SK-N-SH (cell line): ENCODE results near the gene ZNF487. TPM values are rescaled to one million over a fixed set of nuclear protein-coding genes. Genes with fewer than 3 reads are reported as not detected.
A peak's percentile ranks its signal among the peaks of the same experiment; 100 is the strongest.
"Not testable (repeated sequence)": the region's sequence is repeated elsewhere in the genome, so short reads cannot be mapped to it uniquely, and the experiment has no call there.

Experiments
- CTCF ChIA-PET: fragments of 300-600, 350-600 bp; formaldehyde crosslinking; extraction: SDS; loops from one replicate; lab custom pipeline; 2021; lab: Yijun Ruan, JAX
- POLR2A ChIA-PET: fragments of 350-600 bp; sonication (Branson Sonifier 250); formaldehyde crosslinking; extraction: SDS; loops from one replicate; lab custom pipeline; 2020; ENCODE audit warnings: antibody characterized with exemption, inconsistent platforms; lab: Yijun Ruan, JAX
- DNase-seq: peaks from one replicate; pipeline ENCODE4 v3.0.0; 2012
- H2AFZ ChIP-seq: fragments of 200-600 bp; sonication (generic); 2 replicates; pipeline ENCODE4 v1.8.1; 2016; ENCODE audit warnings: antibody characterized with exemption, mild to moderate bottlenecking, low read depth
- H3F3A ChIP-seq: fragments of 200-600 bp; sonication (generic); replicated peaks from 2 replicates; pipeline ENCODE3; 2016; ENCODE audit warnings: antibody characterized with exemption, mild to moderate bottlenecking; ENCODE audit not compliant: insufficient read depth
- H3K27ac ChIP-seq, 2 experiments: fragments of 200-500 bp in 1 of 2; fragments of 200-600 bp in 1 of 2; sonication (Bioruptor generic) in 1 of 2; sonication (generic), shearing (Covaris generic) in 1 of 2; 2 replicates each; pipeline versions ENCODE4 v1.5.1 to v1.6.1; 2014 to 2016; ENCODE audit warnings: low read depth in 2 of 2, inconsistent platforms in 1 of 2, low read length in 1 of 2, mild to moderate bottlenecking in 1 of 2, mixed read lengths in 1 of 2
- H3K27me3 ChIP-seq: fragments of 200-600 bp; sonication (generic), shearing (Covaris generic); 2 replicates; pipeline ENCODE4 v1.6.1; 2016; ENCODE audit warnings: mixed run types; ENCODE audit not compliant: insufficient read depth
- H3K36me3 ChIP-seq, 2 experiments: fragments of 200-500 bp in 1 of 2; fragments of 200-600 bp in 1 of 2; sonication (Bioruptor generic) in 1 of 2; sonication (generic) in 1 of 2; replicated peaks in 1 of 2; 2 replicates each; pipeline versions ENCODE3 to v1.5.1; 2014 to 2016; ENCODE audit warnings: low read length in 1 of 2, mild to moderate bottlenecking in 1 of 2; ENCODE audit not compliant: insufficient read depth in 2 of 2, control insufficient read depth in 1 of 2
- H3K4me1 ChIP-seq, 2 experiments: fragments of 200-500 bp in 1 of 2; fragments of 200-600 bp in 1 of 2; sonication (Bioruptor generic) in 1 of 2; sonication (generic), shearing (Covaris generic) in 1 of 2; 2 replicates each; pipeline versions ENCODE4 v1.5.1 to v1.6.1; 2014 to 2016; ENCODE audit warnings: low read depth in 1 of 2, low read length in 1 of 2, mixed run types in 1 of 2; ENCODE audit not compliant: insufficient read depth in 2 of 2, control insufficient read depth in 1 of 2
- H3K4me2 ChIP-seq: fragments of 200-600 bp; sonication (generic), shearing (Covaris generic); 2 replicates; pipeline ENCODE4 v1.6.1; 2017; ENCODE audit warnings: mixed run types
- H3K4me3 ChIP-seq, 2 experiments: fragments of 200-500 bp in 1 of 2; fragments of 200-600 bp in 1 of 2; sonication (Bioruptor generic) in 1 of 2; sonication (generic), shearing (Covaris generic) in 1 of 2; 2 replicates each; pipeline versions ENCODE4 v1.5.1 to v1.8.1; 2014 to 2016; ENCODE audit warnings: low read depth in 2 of 2, inconsistent platforms in 1 of 2, low read length in 1 of 2, mild to moderate bottlenecking in 1 of 2, mixed read lengths in 1 of 2, moderate library complexity in 1 of 2
- H3K79me2 ChIP-seq: fragments of 200-600 bp; sonication (generic); 2 replicates; pipeline ENCODE4 v1.8.1; 2017; ENCODE audit warnings: mild to moderate bottlenecking; ENCODE audit not compliant: insufficient read depth
- H3K9ac ChIP-seq: fragments of 200-600 bp; sonication (generic); 2 replicates; pipeline ENCODE4 v1.6.1; 2017; ENCODE audit warnings: mixed run types
- H3K9me2 ChIP-seq: fragments of 200-600 bp; sonication (generic); 2 replicates; pipeline ENCODE4 v1.6.1; 2017; ENCODE audit warnings: mixed run types
- H3K9me3 ChIP-seq: fragments of 200-600 bp; sonication (generic); 2 replicates; pipeline ENCODE4 v1.6.1; 2017; ENCODE audit warnings: mixed run types, mild to moderate bottlenecking, moderate library complexity
- H4K20me1 ChIP-seq: fragments of 200-600 bp; sonication (generic); 2 replicates; pipeline ENCODE4 v1.6.1; 2017; ENCODE audit warnings: mild to moderate bottlenecking, mixed run types; ENCODE audit not compliant: insufficient read depth
- GABPA ChIP-seq: IDR thresholded peaks from 2 replicates; pipeline ENCODE4 v1.4.0; 2012; ENCODE audit warnings: low read depth, mild to moderate bottlenecking
- RAD21 ChIP-seq: IDR thresholded peaks from 2 replicates; pipeline ENCODE4 v1.6.1; 2012; ENCODE audit warnings: mild to moderate bottlenecking, low read length
- TAF1 ChIP-seq: IDR thresholded peaks from 2 replicates; pipeline ENCODE4 v1.6.1; 2012; ENCODE audit warnings: low read depth, mild to moderate bottlenecking, low read length, moderate library complexity, borderline replicate concordance
- TCF12 ChIP-seq: IDR thresholded peaks from 2 replicates; pipeline ENCODE4 v1.4.0; 2012
- WGBS: methylation state at CpG from one replicate; pipeline ENCODE4 v1.1.6; 2017; ENCODE audit warnings: low lambda C conversion rate; 5-methylcytosine and 5-hydroxymethylcytosine counted together
- polyA plus RNA-seq, 3 experiments: library from polyadenylated mRNA; depleted of rRNA; stranded (reverse); fragments of >200 nt; gene quantifications; 2 replicates each; pipeline ENCODE4 v1.2.3, GENCODE V29; 2012

The ZNF487 gene
- polyA plus RNA-seq, 1 of the 3 experiments (the other 2 are of a cell fraction): 2.7 TPM

- Histone ChIP-seq H3K79me2 (peaks cover 13% of the 10 kb centered on the region; the same call in 1 of the 2 replicates), H3K27me3 (no peaks in the 10 kb centered on the region), H3K9me2 (no peaks in the 10 kb centered on the region), H4K20me1 (no peaks in the 10 kb centered on the region), H3K27ac (peak overlapping the region in 1 of 2 experiments; percentile 4; a peak in 1 of 4 replicates), H3K4me1 (peaks cover 5 to 9% of the 10 kb centered on the region in 2 experiments; a peak in 1 of 4 replicates)
- no peak for DNase-seq
- no peak for TF ChIP-seq TAF1
- TF ChIP-seq, all 33 proteins: peak for 0
- 74% methylated on average over 4 of the region's 4 CpGs for WGBS
- no peak overlapping the region for H3K4me3 ChIP-seq
- no peaks in the 10 kb centered on the region for H3K36me3 ChIP-seq
- H3K9me3 ChIP-seq: no peaks in the 10 kb centered on the region
- CTCF ChIA-PET: interaction anchor here (0.9 kb wide), 1 partner anchor 8 kb away, joined by 3 read pairs; no protein-coding TSS in a partner anchor
- no peak overlapping the region for H3K9ac ChIP-seq
- peaks cover 5% of the 10 kb centered on the region for H3F3A ChIP-seq
- H2AFZ ChIP-seq: no peak overlapping the region
- POLR2A ChIA-PET: no interaction called here
- H3K4me2 ChIP-seq: no peak overlapping the region
These were observed 15.5 kb downstream of the ZNF487 start for GRCh38 chr10:43452356-43452914.

GRCh38 chr10:43453266-43453831 lies 16.4 kb downstream of the ZNF487 start:
- Histone ChIP-seq H3K4me2 (no peak overlapping the region), H3K27ac (peak overlapping the region in 1 of 2 experiments; percentile 4; a peak in 1 of 4 replicates), H3K27me3 (no peaks in the 10 kb centered on the region), H3K9me3 (no peaks in the 10 kb centered on the region), H3F3A (peaks cover 5% of the 10 kb centered on the region), H3K4me1 (peaks cover 5 to 9% of the 10 kb centered on the region in 2 experiments; a peak in 1 of 4 replicates), H4K20me1 (no peaks in the 10 kb centered on the region), H3K79me2 (peaks cover 13% of the 10 kb centered on the region; the same call in 1 of the 2 replicates), H3K9ac (no peak overlapping the region), H3K36me3 (no peaks in the 10 kb centered on the region), H2AFZ (no peak overlapping the region), H3K4me3 (no peak overlapping the region), H3K9me2 (no peaks in the 10 kb centered on the region)
- POLR2A ChIA-PET: no interaction called here
- no peak for DNase-seq
- CTCF ChIA-PET: interaction anchor here (1.3 kb wide), 1 partner anchor 16 kb away, joined by 5 read pairs; the partner anchor contains the start of gene ZNF487
- TF ChIP-seq RAD21 (no peak), TCF12 (no peak), GABPA (no peak)
- 96% methylated on average over 4 of the region's 4 CpGs for WGBS

DNA sequence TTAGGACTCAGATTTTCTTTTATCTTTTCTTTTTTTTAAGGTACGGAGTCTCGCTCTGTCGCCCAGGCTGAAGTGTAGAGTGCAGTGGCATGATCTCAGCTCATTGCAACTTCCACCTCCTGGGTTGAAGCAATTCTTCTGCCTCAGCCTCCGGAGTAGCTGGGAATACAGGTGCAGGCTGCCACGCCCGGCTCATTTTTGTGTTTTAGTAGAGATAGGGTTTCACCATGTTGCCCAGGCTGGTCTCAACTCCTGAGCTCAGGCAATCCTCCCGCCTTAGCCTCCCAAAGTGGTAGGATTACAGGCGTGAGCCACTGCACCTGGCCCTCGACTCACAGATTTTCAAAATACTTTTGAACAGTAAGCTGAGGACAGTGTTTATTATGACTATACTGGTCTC lies 17.1 kb downstream of the ZNF487 start:
- H3K4me3 ChIP-seq, H3K9me2 ChIP-seq, H2AFZ ChIP-seq, DNase-seq, H3K9ac ChIP-seq, H3K9me3 ChIP-seq, H4K20me1 ChIP-seq, H3K4me1 ChIP-seq, H3F3A ChIP-seq, H3K27me3 ChIP-seq, H3K36me3 ChIP-seq, POLR2A ChIA-PET: not testable (repeated sequence)
- Histone ChIP-seq H3K79me2 (peaks cover 13% of the 10 kb centered on the region; the same call in 1 of the 2 replicates), H3K27ac (0 out of 4 replicates have a peak overlapping the region, but pooled peaks of 1 of the 2 experiments have one; percentile 82), H3K4me2 (peak overlapping the region; percentile 92; the same call in 1 of the 2 replicates)
- WGBS: 96% methylated on average over 9 of the region's 9 CpGs
- CTCF ChIA-PET: interaction anchor here (1.3 kb wide), 1 partner anchor 17 kb away, joined by 5 read pairs; the partner anchor contains the start of gene ZNF487

GRCh38 chr10:43456561-43456960 lies 19.6 kb downstream of the ZNF487 start:
- H3K9me2 ChIP-seq, H3K9me3 ChIP-seq, H3K27me3 ChIP-seq, CTCF ChIA-PET, H3K4me1 ChIP-seq, H4K20me1 ChIP-seq, POLR2A ChIA-PET, H2AFZ ChIP-seq, H3K36me3 ChIP-seq, H3K4me3 ChIP-seq, H3F3A ChIP-seq, DNase-seq: not testable (repeated sequence)
- Histone ChIP-seq H3K4me2 (peak overlapping the region; percentile 92; the same call in 1 of the 2 replicates), H3K27ac (peak overlapping the region; percentile 82 to 85; a peak in 2 of 4 replicates), H3K9ac (peak overlapping the region; percentile 87; the same call in 1 of the 2 replicates), H3K79me2 (peaks cover 13% of the 10 kb centered on the region; the same call in 1 of the 2 replicates)
- 94% methylated on average over 15 of the region's 15 CpGs for WGBS
